ENCODE measurements around the gene IRAG1. TPM values are rescaled to one million over a fixed set of nuclear protein-coding genes. Genes with fewer than 3 reads are reported as not detected.

Gene IRAG1
- total RNA-seq, 4 donors from 2014 or later, result 21.2 to 240 (median 107) TPM

DNA sequence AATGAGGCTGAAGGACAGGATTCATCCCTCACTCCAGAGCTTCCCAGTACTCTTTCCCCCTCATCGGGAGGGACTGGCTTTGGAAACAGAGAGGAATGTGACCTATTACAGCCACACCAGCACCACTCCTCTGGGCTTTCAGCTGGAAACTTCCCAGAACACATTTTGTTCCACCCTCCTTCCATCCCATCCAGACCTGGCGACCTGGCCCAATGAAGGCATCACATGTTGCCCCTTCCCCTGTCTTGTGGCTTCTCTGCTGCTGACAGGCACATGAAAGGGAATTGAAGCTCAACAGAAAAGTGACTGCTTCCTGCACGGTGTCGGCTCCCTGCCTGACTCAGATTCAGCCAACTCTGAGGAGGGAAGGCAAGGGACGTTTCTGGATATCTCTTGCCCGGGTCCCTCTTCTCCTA lies 19.1 kb downstream of the IRAG1 start:
- TF ChIP-seq POLR2A (IDR thresholded peaks at IDR 0.05), result no peak
- TF ChIP-seq, protein P1, sequence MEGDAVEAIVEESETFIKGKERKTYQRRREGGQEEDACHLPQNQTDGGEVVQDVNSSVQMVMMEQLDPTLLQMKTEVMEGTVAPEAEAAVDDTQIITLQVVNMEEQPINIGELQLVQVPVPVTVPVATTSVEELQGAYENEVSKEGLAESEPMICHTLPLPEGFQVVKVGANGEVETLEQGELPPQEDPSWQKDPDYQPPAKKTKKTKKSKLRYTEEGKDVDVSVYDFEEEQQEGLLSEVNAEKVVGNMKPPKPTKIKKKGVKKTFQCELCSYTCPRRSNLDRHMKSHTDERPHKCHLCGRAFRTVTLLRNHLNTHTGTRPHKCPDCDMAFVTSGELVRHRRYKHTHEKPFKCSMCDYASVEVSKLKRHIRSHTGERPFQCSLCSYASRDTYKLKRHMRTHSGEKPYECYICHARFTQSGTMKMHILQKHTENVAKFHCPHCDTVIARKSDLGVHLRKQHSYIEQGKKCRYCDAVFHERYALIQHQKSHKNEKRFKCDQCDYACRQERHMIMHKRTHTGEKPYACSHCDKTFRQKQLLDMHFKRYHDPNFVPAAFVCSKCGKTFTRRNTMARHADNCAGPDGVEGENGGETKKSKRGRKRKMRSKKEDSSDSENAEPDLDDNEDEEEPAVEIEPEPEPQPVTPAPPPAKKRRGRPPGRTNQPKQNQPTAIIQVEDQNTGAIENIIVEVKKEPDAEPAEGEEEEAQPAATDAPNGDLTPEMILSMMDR (IDR thresholded peaks at IDR 0.05), result no peak
- Histone ChIP-seq H3K27me3 (no peaks in the 10 kb centered on the region), H3K36me3 (no peaks in the 10 kb centered on the region), H3K4me3 (peak overlapping the region in 1 of 2 donors; percentile 5), H3K4me1 (no peaks in the 10 kb centered on the region), H3K27ac (peak overlapping the region; percentile 73 to 89), H3K9me3 (no peaks in the 10 kb centered on the region)
- DNase-seq, result no peak
- intact Hi-C loops (cut with DNase I; ENCODE audit: low total_unique reads), result no loop called here

DNA sequence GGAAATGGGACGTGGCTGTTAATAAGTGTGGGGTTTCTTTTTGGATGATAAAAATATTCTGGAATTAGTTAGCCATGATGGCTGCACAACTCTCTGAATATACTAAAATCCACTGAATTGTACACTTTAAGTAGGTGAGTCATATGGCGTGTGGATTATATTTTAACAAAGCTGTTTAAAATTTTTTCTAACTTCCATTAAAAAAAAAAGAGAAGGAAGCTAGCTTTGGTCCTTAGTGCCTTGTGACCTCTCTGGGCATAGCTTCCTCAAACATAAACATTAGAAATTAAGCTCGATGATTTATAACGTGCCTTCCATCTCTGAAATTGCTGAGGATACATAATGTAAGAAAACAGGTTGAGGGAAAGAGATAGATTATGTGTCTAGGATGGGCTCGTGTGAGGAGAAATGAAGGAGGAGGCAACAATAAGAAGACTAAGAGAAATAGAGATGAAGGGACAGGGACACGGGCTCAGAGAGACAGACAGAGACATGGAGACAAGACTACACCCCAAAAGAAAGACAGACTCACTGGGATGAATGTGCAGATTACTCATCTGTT lies 20.0 kb downstream of the IRAG1 start:
- Histone ChIP-seq H3K36me3 (no peaks in the 10 kb centered on the region), H3K9me3 (no peaks in the 10 kb centered on the region), H3K4me1 (no peaks in the 10 kb centered on the region), H3K27me3 (no peaks in the 10 kb centered on the region), H3K4me3 (no peak overlapping the region), H3K27ac (peak overlapping the region; percentile 73 to 89)
- no peak for TF ChIP-seq POLR2A (IDR thresholded peaks at IDR 0.05)
- TF ChIP-seq, protein P1 (IDR thresholded peaks at IDR 0.05), result no peak
- intact Hi-C loops (cut with DNase I; ENCODE audit: low total_unique reads), result no loop called here
- no peak for DNase-seq

DNA sequence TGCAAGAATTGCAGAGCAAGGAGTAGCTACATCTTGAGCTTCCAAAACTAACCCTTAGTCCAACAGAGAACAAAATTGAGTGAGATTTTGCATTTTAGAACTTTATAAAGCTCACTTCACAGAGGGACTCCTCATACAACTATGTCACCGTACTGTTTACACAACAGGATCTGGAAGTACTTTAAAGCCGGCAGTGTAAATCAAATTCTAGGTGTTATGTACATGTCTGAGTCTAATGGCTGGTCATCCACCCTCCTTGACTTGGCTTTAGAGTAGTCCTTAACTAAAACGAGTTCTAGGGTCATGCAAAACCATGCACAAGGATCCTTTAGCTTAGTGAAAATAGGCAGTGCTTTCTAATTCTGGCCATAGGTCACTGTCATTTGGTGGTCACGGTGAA lies 23.5 kb downstream of the IRAG1 start:
- H3K9me3 ChIP-seq, result no peaks in the 10 kb centered on the region
- DNase-seq, result no peak
- H3K27me3 ChIP-seq, result no peaks in the 10 kb centered on the region
- peak overlapping the region; percentile 75 to 86 for H3K27ac ChIP-seq
- no peak overlapping the region for H3K4me3 ChIP-seq
- TF ChIP-seq, protein P1 (IDR thresholded peaks at IDR 0.05), result no peak
- no peak for TF ChIP-seq POLR2A (IDR thresholded peaks at IDR 0.05)
- peaks cover 6 to 7% of the 10 kb centered on the region in 2 donors for H3K4me1 ChIP-seq
- intact Hi-C loops (cut with DNase I; ENCODE audit: low total_unique reads), result no loop called here
- no peaks in the 10 kb centered on the region for H3K36me3 ChIP-seq

DNA sequence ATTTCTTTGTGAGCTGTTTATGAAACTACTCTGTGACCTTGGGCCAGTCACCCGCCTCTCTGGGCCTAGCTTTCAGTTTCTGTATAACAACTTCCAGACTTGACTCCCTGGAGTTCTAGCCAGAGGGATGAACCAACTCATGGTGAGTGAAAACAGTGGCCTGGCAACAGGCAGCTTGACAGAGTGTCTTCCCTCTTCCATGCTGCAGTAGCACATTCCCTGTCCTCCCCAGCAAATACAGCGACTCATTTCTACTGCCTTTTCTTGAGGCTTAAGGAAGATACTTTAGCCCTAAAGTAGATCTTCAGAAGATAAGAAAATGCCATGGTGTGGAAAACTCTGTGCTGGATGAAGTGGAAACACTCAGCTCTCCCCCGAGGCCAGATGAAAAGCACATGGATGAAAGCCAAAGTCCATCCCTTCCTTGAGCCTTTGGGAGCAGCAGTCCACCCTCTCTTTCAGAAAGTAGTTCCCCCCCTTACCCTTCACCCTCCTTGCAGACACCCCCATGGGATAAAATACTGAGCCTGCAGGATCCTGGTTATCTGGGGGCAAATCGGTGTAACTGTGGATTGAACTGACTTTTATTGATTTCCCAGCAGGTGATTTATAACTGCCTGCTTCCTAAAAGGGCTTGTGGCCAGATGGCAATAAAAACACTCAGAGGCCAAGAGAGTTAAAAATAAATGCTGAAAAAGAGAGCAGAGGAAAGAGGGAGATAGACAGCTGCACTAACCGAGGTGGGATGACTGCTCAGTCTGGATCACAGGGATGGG lies 24.1 kb downstream of the IRAG1 start:
- no peak overlapping the region for H3K4me3 ChIP-seq
- intact Hi-C loops (cut with DNase I; ENCODE audit: low total_unique reads), result no loop called here
- DNase-seq, result peak; percentile 72 to 79
- peak overlapping the region; percentile 75 to 86 for H3K27ac ChIP-seq
- no peaks in the 10 kb centered on the region for H3K36me3 ChIP-seq
- TF ChIP-seq, protein P1 (IDR thresholded peaks at IDR 0.05), result no peak
- TF ChIP-seq POLR2A (IDR thresholded peaks at IDR 0.05), result no peak
- H3K27me3 ChIP-seq, result no peaks in the 10 kb centered on the region
- peaks cover 6 to 7% of the 10 kb centered on the region in 2 donors for H3K4me1 ChIP-seq
- H3K9me3 ChIP-seq, result no peaks in the 10 kb centered on the region

DNA sequence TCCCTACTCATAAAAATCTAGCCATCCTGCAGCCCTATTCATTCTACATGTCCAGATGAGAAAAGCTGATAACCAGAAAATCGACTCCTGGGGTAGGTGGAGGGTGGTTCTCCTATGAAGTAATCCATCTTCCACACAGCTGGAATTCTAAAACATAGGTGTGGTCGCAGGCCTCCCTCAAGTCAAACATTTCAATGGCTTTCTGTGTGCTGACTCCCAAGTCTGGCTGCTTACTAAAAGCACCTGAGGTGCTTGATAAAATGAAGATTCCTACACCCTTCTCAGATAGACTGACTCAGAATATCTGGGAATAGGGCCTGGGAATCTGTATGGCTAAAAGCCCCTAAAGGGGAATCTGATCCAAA lies 26.1 kb downstream of the IRAG1 start:
- no peak for DNase-seq
- Histone ChIP-seq H3K36me3 (no peaks in the 10 kb centered on the region), H3K4me1 (peaks cover 6 to 7% of the 10 kb centered on the region in 2 donors), H3K27ac (peak overlapping the region; percentile 75 to 86), H3K27me3 (no peaks in the 10 kb centered on the region), H3K4me3 (no peak overlapping the region), H3K9me3 (no peaks in the 10 kb centered on the region)
- intact Hi-C loops (cut with DNase I; ENCODE audit: low total_unique reads), result no loop called here
- TF ChIP-seq, protein P1 (IDR thresholded peaks at IDR 0.05), result no peak
- TF ChIP-seq POLR2A (IDR thresholded peaks at IDR 0.05), result no peak

Measured in uterus (tissue), 4 donors.